Epithelial cell of esophagus (primary cell): ENCODE results near the gene GPR101.
A peak's percentile ranks its signal among the peaks of the same experiment; 100 is the strongest.

ENCODE experiments used
- DNase-seq: peaks from one replicate; pipeline ENCODE4 v3.0.0; 2010; ENCODE audit warnings: low read depth
- H3K4me3 ChIP-seq: 2 replicates; pipeline ENCODE4 v1.5.1; 2011; ENCODE audit warnings: mild to moderate bottlenecking, low read length, control low read depth
- TF ChIP-seq, protein P1 (sequence below): IDR thresholded peaks from 2 replicates; pipeline ENCODE4 v1.5.1; 2011; ENCODE audit warnings: low read depth, mild to moderate bottlenecking, low read length, control low read depth, inconsistent platforms; ENCODE audit not compliant: insufficient read depth; ENCODE audit errors: missing control alignments

GPR101 gene

DNA sequence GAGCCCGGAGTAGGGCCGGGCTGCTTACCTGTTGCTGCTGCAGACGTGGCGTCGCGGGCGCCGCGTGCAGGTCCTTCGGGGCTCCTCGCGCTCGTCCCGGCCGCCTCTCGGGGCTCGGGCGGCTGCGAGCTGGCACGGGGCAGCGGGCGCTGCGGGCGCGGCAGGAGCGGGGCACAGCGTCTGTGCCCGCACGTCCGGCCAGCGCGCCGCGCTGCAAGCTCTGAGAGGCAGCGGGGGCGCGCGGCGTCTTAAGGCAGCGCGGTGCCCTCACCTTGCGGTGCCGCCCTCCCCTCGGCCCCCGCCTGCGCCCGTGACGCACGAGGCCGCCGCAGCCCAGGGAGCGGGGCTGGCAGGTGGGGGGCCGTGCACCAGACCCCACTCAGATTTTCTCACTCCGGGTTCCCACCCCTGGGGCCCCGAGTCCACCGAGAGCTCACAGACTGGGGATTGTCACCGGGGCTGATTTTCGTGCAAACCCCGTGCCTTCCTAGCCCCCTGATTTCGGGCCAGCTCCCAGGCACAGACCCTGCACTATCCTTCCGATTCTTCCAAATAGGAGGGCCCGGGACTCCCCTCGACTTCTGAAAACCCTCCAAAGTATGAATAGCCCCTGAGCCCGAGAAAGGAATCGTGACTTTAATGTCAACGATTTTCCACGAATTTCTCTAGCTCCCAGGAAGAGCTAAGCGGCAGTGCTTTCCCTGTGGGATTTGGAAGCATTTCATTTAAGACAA lies at the start of gene GPR101:
GPR101 (minus strand) TSS at position 222 of the 734 bp plus-strand sequence. CDS start 2,321 bp downstream, outside the sequence.
- DNase-seq: no peak
- H3K4me3 ChIP-seq: no peak within 1 kb of the TSS
- TF ChIP-seq, protein P1, sequence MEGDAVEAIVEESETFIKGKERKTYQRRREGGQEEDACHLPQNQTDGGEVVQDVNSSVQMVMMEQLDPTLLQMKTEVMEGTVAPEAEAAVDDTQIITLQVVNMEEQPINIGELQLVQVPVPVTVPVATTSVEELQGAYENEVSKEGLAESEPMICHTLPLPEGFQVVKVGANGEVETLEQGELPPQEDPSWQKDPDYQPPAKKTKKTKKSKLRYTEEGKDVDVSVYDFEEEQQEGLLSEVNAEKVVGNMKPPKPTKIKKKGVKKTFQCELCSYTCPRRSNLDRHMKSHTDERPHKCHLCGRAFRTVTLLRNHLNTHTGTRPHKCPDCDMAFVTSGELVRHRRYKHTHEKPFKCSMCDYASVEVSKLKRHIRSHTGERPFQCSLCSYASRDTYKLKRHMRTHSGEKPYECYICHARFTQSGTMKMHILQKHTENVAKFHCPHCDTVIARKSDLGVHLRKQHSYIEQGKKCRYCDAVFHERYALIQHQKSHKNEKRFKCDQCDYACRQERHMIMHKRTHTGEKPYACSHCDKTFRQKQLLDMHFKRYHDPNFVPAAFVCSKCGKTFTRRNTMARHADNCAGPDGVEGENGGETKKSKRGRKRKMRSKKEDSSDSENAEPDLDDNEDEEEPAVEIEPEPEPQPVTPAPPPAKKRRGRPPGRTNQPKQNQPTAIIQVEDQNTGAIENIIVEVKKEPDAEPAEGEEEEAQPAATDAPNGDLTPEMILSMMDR: no peak

DNA sequence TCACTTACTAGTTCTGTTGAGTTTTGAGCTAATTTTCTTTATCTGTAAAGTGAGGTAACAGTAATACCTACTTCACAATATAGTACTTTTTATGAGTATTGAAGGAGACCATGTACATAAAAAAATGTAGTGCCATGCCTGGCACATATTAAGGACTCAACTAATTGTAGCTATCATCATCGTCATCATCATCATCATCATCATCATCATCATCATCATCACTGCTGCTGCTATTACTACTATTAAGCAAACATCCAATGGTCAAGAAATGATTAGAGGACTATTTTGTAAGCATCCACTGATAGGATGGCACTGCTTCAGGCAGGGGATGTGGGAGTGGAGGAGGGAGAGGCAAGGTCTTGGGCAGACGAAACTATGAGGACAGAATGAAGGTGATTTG lies 47.4 kb upstream of the GPR101 start:
- TF ChIP-seq, protein P1: no peak
- DNase-seq: no peak
- H3K4me3 ChIP-seq: no peak overlapping the region

DNA sequence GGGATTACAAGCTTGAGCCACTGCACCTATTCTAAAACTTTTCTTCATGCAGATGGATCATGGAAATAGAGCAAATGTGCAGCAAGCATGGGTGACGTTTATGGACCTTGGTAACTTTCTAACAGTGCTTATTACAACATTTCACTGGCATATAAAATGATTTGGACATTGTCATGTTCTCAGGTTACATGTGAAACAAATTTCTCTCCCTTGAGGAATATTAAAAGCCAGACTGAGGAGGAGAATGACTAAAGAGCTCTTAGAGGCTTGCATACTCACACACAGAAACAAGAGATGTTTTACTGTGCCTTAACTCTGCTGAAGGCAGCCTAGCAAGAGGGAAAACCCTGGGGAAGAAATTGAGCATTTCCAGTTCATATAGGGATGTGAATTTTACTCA lies 38.6 kb upstream of the GPR101 start:
- no peak overlapping the region for H3K4me3 ChIP-seq
- DNase-seq: no peak
- TF ChIP-seq, protein P1: no peak

GRCh38 chrX:137071596-137071995 lies 37.8 kb upstream of the GPR101 start:
- no peak overlapping the region for H3K4me3 ChIP-seq
- TF ChIP-seq, protein P1: no peak
- no peak for DNase-seq

GRCh38 chrX:137067147-137067546 lies 33.4 kb upstream of the GPR101 start:
- H3K4me3 ChIP-seq: no peak overlapping the region
- DNase-seq: no peak

DNA sequence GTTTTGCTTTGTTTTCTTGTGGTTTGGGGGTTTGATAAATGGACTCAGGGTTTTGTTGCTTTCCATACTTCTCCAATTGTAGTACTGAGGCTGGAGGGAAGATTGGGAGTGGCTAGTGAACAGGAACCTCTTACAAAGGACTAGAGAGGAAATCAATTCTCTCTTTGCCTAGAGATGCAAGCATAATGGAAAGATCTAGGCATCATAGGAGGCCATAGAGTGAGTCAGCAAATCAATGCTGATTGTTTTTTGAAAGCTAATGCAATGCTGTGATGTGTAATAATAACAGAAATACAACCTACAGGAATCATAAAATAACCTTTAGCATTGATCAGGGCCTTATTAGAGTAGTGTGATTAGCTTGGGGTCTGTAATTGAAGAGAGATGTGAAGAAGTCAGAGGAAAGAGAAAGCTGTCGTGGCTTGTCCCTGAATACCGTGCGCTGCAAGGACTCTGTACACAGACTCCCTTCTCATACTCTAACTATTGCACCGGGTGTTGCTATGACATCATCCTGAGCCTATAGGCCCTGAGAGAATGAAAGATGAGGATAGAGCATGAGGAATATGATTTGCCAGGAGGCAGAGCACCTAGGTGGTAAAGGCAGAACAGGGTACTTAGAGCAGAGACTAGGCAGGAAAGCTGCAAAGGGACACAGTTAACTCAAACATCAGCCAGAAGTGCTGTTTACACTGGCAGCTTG lies 29.3 kb upstream of the GPR101 start:
- DNase-seq: peak; percentile 22
- TF ChIP-seq, protein P1: no peak
- no peak overlapping the region for H3K4me3 ChIP-seq

More at GRCh38 chrX:137067147-137067546, 33.4 kb upstream of the GPR101 start:
- TF ChIP-seq, protein P1: no peak
